Left lung (tissue), 10 donors: Measurements from ENCODE around the gene APOM. TPM values are rescaled to one million over a fixed set of nuclear protein-coding genes. Genes with fewer than 3 reads are reported as not detected.
A peak's percentile ranks its signal among the peaks of the same experiment; 100 is the strongest.

Experiments used
- ATAC-seq: fragments of 200-7000 bp; cut with Tn5 transposase; one replicate; pipeline ENCODE4 v1.9.1; 2020; ENCODE audit warnings: moderate library complexity
- DNase-seq, 4 donors: peaks; one replicate each; pipeline ENCODE4 v3.0.0-alpha.2; 2013 to 2020
- H3K27ac ChIP-seq, 2 donors: fragments of 200-600 bp; sonication (generic) in 1 of 2; one replicate each; pipeline versions ENCODE4 v1.5.0 to v1.8.0; 2020 to 2021
- H3K27me3 ChIP-seq, 2 donors: fragments of 200-600 bp; sonication (generic) in 1 of 2; one replicate each; pipeline versions ENCODE4 v1.5.0 to v1.8.0; 2020 to 2021
- H3K36me3 ChIP-seq, 2 donors: fragments of 200-600 bp; sonication (generic) in 1 of 2; one replicate each; pipeline versions ENCODE4 v1.5.0 to v1.8.0; 2020 to 2021
- H3K4me1 ChIP-seq, 2 donors: fragments of 200-600 bp; one replicate each; pipeline ENCODE4 v1.8.0; 2021
- H3K4me3 ChIP-seq, 2 donors: fragments of 200-600 bp; sonication (generic) in 1 of 2; one replicate each; pipeline versions ENCODE4 v1.5.0 to v1.8.0; 2020 to 2021; ENCODE audit warnings: mild to moderate bottlenecking in 1 of 2
- H3K9me3 ChIP-seq, 2 donors: fragments of 200-600 bp; sonication (generic) in 1 of 2; one replicate each; pipeline versions ENCODE4 v1.5.0 to v1.8.0; 2020 to 2021
- intact Hi-C, 2 donors: fragments of 100-400 bp; cut with DNase I; formaldehyde crosslinking; loops; one replicate each; pipeline versions ENCODE4 v1.11.2 to v1.14.2; 2022
- polyA plus RNA-seq, 6 donors: library from polyadenylated mRNA; unstranded; fragments of 120-200 nt; gene quantifications; one replicate each; pipeline ENCODE4 v1.2.1, GENCODE V29; 2013; ENCODE audit not compliant: insufficient read length in 6 of 6
- total RNA-seq, 2 donors: library from RNA; stranded (reverse); fragmentation: NEBNext Ultra II Directional; extraction: Animal tissue kit (Norgen Biotek cat#: 25700); gene quantifications; one replicate each; pipeline ENCODE4 v1.2.1, GENCODE V29; 2021
- TF ChIP-seq, protein P1 (sequence below), 2 donors: fragments of 200-600 bp; sonication (generic) in 1 of 2; IDR thresholded peaks; one replicate each; pipeline versions ENCODE4 v1.5.0 to v1.8.0; 2021; ENCODE audit warnings: antibody characterized with exemption in 2 of 2
- donor health status: DM: no; HTN: yes; CAD: no.
- donor health status: DM: no; HTN: no; CAD: no.

Gene APOM
- total and polyA plus RNA-seq, 8 donors, result 1.0 to 8.0 (median 5.5) TPM

DNA sequence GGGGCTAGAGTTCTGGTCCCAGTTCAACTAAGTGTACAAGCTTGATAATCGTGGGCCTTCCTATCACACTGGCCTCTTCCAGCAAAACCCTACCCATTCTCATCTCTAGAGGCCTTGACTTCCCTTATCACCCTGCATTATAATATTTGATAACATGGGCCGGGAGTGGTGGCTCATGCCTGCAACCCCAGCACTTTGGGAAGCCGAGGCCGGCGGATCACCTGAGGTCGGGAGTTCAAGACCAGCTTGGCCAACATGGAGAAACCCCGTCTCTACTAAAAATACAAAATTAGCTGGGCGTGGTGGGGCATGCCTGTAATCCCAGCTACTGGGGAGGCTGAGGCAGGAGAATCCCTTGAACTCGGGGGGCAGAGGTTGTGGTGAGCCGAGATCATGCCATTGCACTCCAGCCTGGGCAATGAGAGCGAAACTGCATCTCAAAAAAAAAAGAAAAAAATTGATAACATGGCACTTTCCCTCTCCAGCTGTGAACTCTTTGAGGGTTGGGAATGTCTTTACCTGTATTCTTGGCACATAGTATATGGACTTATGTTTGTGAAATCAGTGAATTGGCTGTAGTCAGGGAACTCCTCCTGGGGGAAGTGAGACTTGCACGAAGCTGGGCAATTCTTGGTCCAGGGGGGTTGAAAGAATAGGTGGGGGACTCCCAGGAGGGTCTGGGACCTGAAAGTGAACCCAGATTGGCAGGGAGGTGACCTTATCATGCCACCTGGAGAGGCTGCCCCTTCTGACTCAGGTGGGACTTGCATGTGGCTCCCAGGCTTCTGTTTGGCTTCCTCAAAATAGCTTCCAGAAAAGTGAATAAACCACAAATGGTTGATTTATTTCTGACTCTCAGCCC, 5.8 kb downstream of the APOM start:
- Histone ChIP-seq H3K4me1 (peaks cover 28 to 71% of the 10 kb centered on the region in 2 donors), H3K27ac (peak overlapping the region; percentile 82 to 90), H3K27me3 (no peaks in the 10 kb centered on the region), H3K4me3 (peak overlapping the region in 1 of 2 donors; percentile 92), H3K9me3 (no peaks in the 10 kb centered on the region), H3K36me3 (peaks cover 0 to 35% of the 10 kb centered on the region in 2 donors)
- DNase-seq, result no peak
- intact Hi-C loops, result no loop called here
- TF ChIP-seq, protein P1, sequence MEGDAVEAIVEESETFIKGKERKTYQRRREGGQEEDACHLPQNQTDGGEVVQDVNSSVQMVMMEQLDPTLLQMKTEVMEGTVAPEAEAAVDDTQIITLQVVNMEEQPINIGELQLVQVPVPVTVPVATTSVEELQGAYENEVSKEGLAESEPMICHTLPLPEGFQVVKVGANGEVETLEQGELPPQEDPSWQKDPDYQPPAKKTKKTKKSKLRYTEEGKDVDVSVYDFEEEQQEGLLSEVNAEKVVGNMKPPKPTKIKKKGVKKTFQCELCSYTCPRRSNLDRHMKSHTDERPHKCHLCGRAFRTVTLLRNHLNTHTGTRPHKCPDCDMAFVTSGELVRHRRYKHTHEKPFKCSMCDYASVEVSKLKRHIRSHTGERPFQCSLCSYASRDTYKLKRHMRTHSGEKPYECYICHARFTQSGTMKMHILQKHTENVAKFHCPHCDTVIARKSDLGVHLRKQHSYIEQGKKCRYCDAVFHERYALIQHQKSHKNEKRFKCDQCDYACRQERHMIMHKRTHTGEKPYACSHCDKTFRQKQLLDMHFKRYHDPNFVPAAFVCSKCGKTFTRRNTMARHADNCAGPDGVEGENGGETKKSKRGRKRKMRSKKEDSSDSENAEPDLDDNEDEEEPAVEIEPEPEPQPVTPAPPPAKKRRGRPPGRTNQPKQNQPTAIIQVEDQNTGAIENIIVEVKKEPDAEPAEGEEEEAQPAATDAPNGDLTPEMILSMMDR (IDR thresholded peaks at IDR 0.05), result no peak
- ATAC-seq, result no peak

DNA sequence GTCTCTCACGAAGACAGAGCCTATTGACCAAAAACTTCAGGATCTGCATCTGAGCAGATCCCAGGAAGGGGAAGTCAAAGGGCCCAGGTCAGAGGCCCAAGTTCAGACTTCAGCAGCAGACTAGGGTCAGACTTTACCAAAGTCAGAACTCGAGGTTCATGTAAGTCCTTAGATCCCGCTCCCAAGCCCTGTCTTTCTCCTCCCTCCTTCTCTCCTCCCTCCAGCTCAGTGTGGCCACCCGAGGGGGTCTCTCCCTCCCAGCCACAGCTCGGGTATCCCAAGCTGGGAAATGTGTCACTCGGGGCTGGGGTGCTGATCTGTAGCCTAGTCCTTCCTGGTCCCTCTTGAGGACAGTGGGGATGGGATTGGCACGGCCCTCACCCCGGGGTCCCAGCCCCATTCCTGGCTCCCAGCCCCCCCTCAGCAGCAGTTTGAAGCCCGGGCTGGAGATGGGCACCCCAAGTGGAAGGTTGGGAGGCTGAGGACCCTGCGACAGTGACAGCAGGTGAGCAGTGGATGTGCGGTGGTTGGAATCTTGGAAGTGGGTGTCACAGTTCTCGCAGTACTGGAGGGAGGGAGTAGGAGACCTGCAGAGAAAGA, 6.5 kb downstream of the APOM start:
- H3K27me3 ChIP-seq, result no peaks in the 10 kb centered on the region
- no peaks in the 10 kb centered on the region for H3K9me3 ChIP-seq
- no peak overlapping the region for H3K27ac ChIP-seq
- ATAC-seq (no peak), DNase-seq (no peak)
- H3K36me3 ChIP-seq, result peaks cover 0 to 33% of the 10 kb centered on the region in 2 donors
- intact Hi-C loops, result no loop called here
- TF ChIP-seq, protein P1 (IDR thresholded peaks at IDR 0.05), result no peak
- no peak overlapping the region for H3K4me3 ChIP-seq
- peaks cover 33 to 72% of the 10 kb centered on the region in 2 donors for H3K4me1 ChIP-seq

DNA sequence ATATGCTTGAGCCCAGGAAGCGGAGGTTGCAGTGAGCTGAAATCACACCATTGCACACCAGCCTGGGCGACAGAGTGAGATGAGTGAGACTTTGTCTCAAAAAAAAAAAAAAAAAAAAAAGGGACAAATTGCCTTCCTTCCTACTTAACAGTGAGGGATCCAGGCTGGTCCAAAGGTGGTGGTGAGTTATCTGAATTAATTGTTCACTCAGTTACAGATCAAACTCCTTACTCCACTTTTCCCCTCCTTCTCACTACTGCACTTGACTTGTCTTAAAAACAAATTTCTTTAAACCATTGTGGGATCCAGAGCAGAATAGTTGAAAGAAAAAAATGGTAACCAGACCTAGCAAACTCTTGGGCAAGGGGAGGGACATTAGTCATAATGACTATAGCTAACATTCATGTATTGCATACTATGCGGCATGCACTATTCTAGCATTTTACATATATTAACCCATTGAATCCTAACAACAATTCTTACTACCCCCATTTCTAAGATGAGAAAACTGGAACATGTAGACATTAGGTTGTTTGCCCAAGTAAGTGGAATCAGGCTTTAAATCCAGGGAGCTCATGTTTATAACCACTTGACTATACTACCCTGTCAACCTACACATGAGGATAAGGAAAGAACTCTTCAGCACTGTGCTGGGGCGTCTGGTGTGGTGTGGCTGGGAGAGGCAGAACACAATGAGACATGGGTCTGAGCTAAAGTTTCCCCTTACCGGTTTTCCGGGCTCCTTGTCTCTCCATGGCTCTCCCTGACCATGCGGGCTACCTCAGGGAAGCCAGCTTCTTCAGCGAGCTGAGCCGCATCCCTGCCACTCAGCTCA, 7.6 kb downstream of the APOM start:
- ATAC-seq (no peak), DNase-seq (no peak)
- intact Hi-C loops, result no loop called here
- H3K36me3 ChIP-seq, result peaks cover 0 to 38% of the 10 kb centered on the region in 2 donors
- TF ChIP-seq, protein P1 (IDR thresholded peaks at IDR 0.05), result no peak
- H3K4me3 ChIP-seq, result peak overlapping the region; percentile 57 to 66
- no peaks in the 10 kb centered on the region for H3K9me3 ChIP-seq
- H3K4me1 ChIP-seq, result peaks cover 31 to 72% of the 10 kb centered on the region in 2 donors
- H3K27me3 ChIP-seq, result no peaks in the 10 kb centered on the region
- H3K27ac ChIP-seq, result peak overlapping the region; percentile 93 to 94

DNA sequence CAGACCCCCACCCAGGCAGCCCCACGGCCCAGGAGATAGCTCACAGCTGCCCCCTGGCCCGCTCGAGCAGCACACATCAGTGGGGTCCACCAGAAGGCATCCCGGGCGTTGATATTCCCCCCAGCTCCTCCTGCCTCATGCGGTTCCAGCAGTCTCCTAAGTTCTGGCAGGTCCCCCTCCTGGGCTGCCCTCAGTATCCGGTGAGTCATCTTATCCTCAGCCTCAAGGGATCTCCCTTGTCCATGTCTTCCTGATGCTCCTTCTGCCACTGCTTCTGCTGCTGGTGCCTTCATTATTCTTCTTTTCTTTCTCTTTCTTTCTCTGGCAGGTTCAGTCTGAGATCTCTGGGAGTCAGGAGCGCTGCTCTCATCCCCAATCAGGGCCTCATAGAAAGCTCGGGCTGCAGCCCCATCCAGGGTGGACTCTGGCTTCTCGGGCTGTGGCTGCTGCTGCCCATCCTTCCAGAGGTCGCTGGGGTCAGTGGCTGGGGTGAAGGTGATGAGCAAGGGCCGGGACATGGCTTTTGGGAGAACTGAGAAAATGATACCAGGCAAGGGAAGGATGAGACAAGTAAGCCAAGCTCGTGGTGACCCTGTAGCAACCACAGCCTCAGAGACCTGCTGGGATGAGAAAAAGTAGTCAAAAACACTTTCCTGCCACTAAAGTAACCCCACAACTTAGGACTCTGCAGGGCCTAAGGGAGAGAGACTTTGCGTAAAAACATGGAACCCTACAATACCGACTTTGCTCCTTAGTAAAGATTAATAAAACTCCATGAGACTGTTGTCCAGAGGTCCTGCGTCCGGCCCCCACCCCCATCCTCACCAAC, 8.5 kb downstream of the APOM start:
- intact Hi-C loops, result no loop called here
- H3K36me3 ChIP-seq, result peaks cover 0 to 47% of the 10 kb centered on the region in 2 donors
- no peak for ATAC-seq

More for the DNA sequence above, 8.5 kb downstream of the APOM start:
- TF ChIP-seq, protein P1 (IDR thresholded peaks at IDR 0.05), result no peak
- DNase-seq, result peak in 1 of 4 donors; percentile 66
- H3K9me3 ChIP-seq, result no peaks in the 10 kb centered on the region
- no peaks in the 10 kb centered on the region for H3K27me3 ChIP-seq
- H3K4me1 ChIP-seq, result peaks cover 23 to 67% of the 10 kb centered on the region in 2 donors
- H3K27ac ChIP-seq, result peak overlapping the region; percentile 93 to 94
- H3K4me3 ChIP-seq, result peak overlapping the region; percentile 57 to 66
